Loucy (cell line): ENCODE results near the gene SLC39A2.

Source experiments
- H2AFZ ChIP-seq: fragments of 200-600 bp; sonication (generic); 2 replicates; pipeline ENCODE4 v1.6.0; 2016; ENCODE audit warnings: antibody characterized with exemption, mild to moderate bottlenecking, low read length, moderate library complexity
- H3F3A ChIP-seq: fragments of 200-600 bp; 2 replicates; pipeline ENCODE4 v1.6.0; 2016; ENCODE audit warnings: antibody characterized with exemption, low read depth, mild to moderate bottlenecking
- H3K27me3 ChIP-seq: fragments of 200-600 bp; sonication (generic); 2 replicates; pipeline ENCODE4 v1.6.1; 2014; ENCODE audit warnings: low read length, mild to moderate bottlenecking; ENCODE audit not compliant: insufficient read depth, poor library complexity, severe bottlenecking
- H3K36me3 ChIP-seq: fragments of 200-600 bp; sonication (generic); 2 replicates; pipeline ENCODE4 v1.6.1; 2016; ENCODE audit warnings: low read length; ENCODE audit not compliant: insufficient read depth
- H3K4me1 ChIP-seq: fragments of 200-600 bp; sonication (generic); 2 replicates; pipeline ENCODE4 v1.5.1; 2014; ENCODE audit warnings: low read length, mild to moderate bottlenecking; ENCODE audit not compliant: insufficient read depth, poor library complexity, severe bottlenecking
- H3K4me2 ChIP-seq: fragments of 200-600 bp; sonication (generic); 2 replicates; pipeline ENCODE4 v1.6.0; 2014; ENCODE audit warnings: antibody characterized with exemption, low read length, low read depth, mild to moderate bottlenecking; ENCODE audit not compliant: poor library complexity, severe bottlenecking
- H3K4me3 ChIP-seq: fragments of 200-600 bp; sonication (generic); 2 replicates; pipeline ENCODE4 v1.5.1; 2014; ENCODE audit warnings: low read length, mild to moderate bottlenecking, mixed read lengths; ENCODE audit not compliant: poor library complexity, severe bottlenecking
- H3K79me2 ChIP-seq: fragments of 200-600 bp; sonication (generic); 2 replicates; pipeline ENCODE4 v1.6.1; 2014; ENCODE audit warnings: low read length; ENCODE audit not compliant: insufficient read depth
- H3K9ac ChIP-seq: fragments of 200-600 bp; sonication (generic); 2 replicates; pipeline ENCODE4 v1.6.0; 2014; ENCODE audit warnings: mild to moderate bottlenecking, low read depth, low read length, moderate library complexity; ENCODE audit not compliant: poor library complexity, severe bottlenecking
- H3K9me2 ChIP-seq: fragments of 200-600 bp; sonication (generic); replicated peaks from 2 replicates; pipeline ENCODE4 v1.6.1; 2016; ENCODE audit warnings: low read depth, low read length, mixed read lengths
- H3K9me3 ChIP-seq: fragments of 200-600 bp; sonication (generic); 2 replicates; pipeline ENCODE4 v1.6.1; 2014; ENCODE audit warnings: mild to moderate bottlenecking, antibody characterized with exemption, low read length, low read depth; ENCODE audit not compliant: insufficient read depth
- H4K20me1 ChIP-seq: fragments of 200-600 bp; sonication (generic); 2 replicates; pipeline ENCODE4 v1.6.0; 2014; ENCODE audit warnings: antibody characterized with exemption, low read length, mild to moderate bottlenecking; ENCODE audit not compliant: insufficient read depth, poor library complexity, severe bottlenecking
- CTCF ChIP-seq: fragments of 200-600 bp; sonication (generic); conservative IDR thresholded peaks from 2 replicates; pipeline ENCODE4 v1.5.1; 2014; ENCODE audit warnings: mild to moderate bottlenecking, antibody characterized with exemption, low read length
- EZH2phosphoT487 ChIP-seq: fragments of 200-600 bp; IDR thresholded peaks from 2 replicates; pipeline ENCODE4 v1.6.1; 2018; ENCODE audit warnings: antibody characterized with exemption, mild to moderate bottlenecking, moderate library complexity, borderline replicate concordance

SLC39A2 gene

GRCh38 chr14:21029917-21030316 is 30.8 kb downstream of the SLC39A2 start, which contains the start of gene TPPP2:
Gene TPPP2, plus strand, starts transcription at chr14:21030217. Its CDS starts 365 bp downstream, at chr14:21030582.
- Histone ChIP-seq H4K20me1 (no peaks in the 10 kb centered on the region), H3K9me3 (no peaks in the 10 kb centered on the region), H3K36me3 (no peaks in the 10 kb centered on the region), H3K4me1 (no peaks in the 10 kb centered on the region), H3K27me3 (no peaks in the 10 kb centered on the region), H2AFZ (no peak within 1 kb of the TSS), H3F3A (no peaks in the 10 kb centered on the region), H3K79me2 (no peaks in the 10 kb centered on the region), H3K4me2 (no peak within 1 kb of the TSS), H3K4me3 (no peak within 1 kb of the TSS), H3K9me2 (no peaks in the 10 kb centered on the region), H3K9ac (no peak within 1 kb of the TSS)
- TF ChIP-seq CTCF (no peak), EZH2phosphoT487 (no peak)

DNA sequence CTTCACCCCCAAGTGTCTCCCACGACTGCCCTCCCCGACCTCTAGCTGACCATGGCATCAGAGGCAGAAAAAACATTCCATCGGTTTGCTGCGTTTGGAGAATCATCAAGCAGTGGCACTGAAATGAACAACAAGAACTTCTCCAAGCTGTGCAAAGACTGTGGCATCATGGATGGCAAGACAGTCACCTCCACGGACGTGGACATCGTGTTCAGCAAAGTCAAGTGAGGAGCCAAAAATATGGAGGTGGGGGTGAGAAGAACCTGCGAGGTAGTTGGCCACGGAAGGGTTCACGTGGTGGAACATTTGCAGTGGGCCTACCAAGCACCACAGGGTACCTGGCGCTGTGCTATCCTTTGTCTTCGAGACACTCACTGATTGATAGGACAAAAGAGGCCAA is 31.4 kb downstream of the SLC39A2 start:
- Histone ChIP-seq H3K36me3 (no peaks in the 10 kb centered on the region), H3K9ac (no peak overlapping the region), H3K9me2 (no peaks in the 10 kb centered on the region), H3K9me3 (no peaks in the 10 kb centered on the region), H3K27me3 (no peaks in the 10 kb centered on the region), H3K79me2 (no peaks in the 10 kb centered on the region), H3K4me3 (no peak overlapping the region), H4K20me1 (no peaks in the 10 kb centered on the region), H2AFZ (no peak overlapping the region), H3K4me2 (no peak overlapping the region), H3K4me1 (no peaks in the 10 kb centered on the region), H3F3A (no peaks in the 10 kb centered on the region)
- TF ChIP-seq EZH2phosphoT487, result no peak
- TF ChIP-seq CTCF, result no peak

DNA sequence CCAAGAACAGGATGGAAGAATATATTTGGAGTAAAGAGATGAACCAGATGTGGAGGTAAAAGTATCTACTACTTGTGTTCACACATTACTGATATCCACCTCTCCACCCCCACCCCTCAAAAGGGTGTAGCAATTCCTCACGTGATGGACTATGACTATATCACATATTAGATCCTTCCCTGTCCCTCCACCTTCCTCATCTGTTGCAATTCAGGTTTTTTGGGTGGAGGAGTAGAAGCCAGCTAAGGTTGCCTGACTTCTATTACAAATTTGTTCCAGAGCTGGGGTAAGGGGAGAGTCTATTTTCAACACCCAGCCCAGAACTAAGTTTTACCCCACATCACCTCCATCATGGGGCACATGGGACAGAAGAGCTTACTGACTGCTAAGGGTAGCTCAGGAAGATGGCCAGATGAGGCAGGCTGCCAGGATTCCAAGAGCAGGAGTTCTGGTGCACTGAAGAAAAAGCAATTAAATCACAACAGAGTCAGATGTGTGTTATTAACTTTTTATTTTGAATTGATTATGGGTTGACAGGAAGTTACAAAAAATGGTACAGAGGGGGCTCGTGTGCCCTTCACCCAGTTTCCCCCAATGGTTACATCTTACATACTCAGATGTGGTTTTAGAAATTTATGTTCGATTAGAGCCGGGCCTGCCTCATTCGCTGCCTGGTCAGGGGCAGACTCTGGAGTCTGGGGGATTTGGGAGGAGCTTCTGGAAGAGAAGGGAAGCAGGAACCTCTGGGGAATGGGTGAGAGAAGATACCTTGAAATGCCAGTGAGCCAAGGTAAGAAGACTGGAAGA is 33.4 kb downstream of the SLC39A2 start:
- Histone ChIP-seq H3K9me3 (no peaks in the 10 kb centered on the region), H3K4me2 (no peak overlapping the region), H3K9me2 (no peaks in the 10 kb centered on the region), H3K9ac (no peak overlapping the region), H3K27me3 (no peaks in the 10 kb centered on the region), H3K4me3 (no peak overlapping the region), H2AFZ (no peak overlapping the region), H3F3A (no peaks in the 10 kb centered on the region), H3K79me2 (no peaks in the 10 kb centered on the region), H3K36me3 (no peaks in the 10 kb centered on the region), H4K20me1 (no peaks in the 10 kb centered on the region), H3K4me1 (no peaks in the 10 kb centered on the region)
- TF ChIP-seq CTCF (no peak), EZH2phosphoT487 (no peak)
